WI38 (cell line): ENCODE data around the gene KCNN3.

Experiments
- H3K4me3 ChIP-seq: 2 replicates; pipeline ENCODE4 v1.5.1; 2011; ENCODE audit warnings: low read depth, mild to moderate bottlenecking, control low read depth, low read length
- CTCF ChIP-seq: IDR thresholded peaks from 2 replicates; pipeline ENCODE4 v1.5.1; 2012; ENCODE audit warnings: low read depth, mild to moderate bottlenecking, control low read depth, low read length

KCNN3 gene

GRCh38 chr1:154859151-154859785 lies 10.8 kb downstream of the KCNN3 start:
- H3K4me3 ChIP-seq: no peak overlapping the region
- TF ChIP-seq CTCF: no peak

GRCh38 chr1:154857441-154858215 lies 12.5 kb downstream of the KCNN3 start:
- no peak for TF ChIP-seq CTCF
- no peak overlapping the region for H3K4me3 ChIP-seq

GRCh38 chr1:154857022-154857421 lies 13.1 kb downstream of the KCNN3 start:
- TF ChIP-seq CTCF: no peak
- no peak overlapping the region for H3K4me3 ChIP-seq

DNA sequence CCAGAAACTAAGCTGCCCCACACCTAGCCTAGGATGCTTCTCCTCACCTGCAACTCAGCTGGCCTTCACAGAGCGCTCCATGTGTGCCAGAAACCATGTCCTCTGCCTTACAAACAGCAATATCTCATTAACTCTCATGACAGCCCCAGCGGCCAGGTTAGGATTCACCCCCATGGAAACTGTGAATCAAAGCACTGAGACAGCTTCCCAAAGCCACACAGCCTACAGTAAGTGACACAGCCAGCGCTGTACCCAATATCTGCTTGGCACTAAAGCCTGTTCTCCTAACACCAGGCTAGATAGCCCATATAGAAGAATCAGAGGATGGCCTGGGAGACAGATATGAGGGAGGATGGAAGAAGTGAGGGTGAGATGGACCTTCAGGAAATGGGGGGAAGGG lies 13.5 kb downstream of the KCNN3 start:
- TF ChIP-seq CTCF: no peak
- H3K4me3 ChIP-seq: no peak overlapping the region

DNA sequence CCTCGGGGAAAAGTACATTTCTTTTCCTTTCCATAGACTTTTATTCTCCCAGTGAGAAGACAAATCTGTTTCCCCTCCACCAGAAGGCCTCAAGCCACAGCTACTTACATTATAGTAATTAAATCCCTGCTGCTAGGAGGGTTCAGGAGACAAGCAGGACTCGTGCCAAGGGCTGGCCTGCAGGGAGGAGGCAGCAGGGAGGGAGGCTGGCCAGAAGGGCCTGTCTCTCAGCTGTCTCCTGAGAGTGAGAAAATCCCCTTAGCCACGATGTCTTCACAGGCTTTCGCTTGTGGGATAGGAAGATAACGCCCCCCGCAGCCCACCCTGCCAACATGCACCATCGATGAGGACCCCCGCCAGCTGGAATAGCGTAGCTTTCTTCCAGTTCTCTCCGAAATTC lies 14.0 kb downstream of the KCNN3 start:
- TF ChIP-seq CTCF: no peak
- H3K4me3 ChIP-seq: no peak overlapping the region

GRCh38 chr1:154855186-154855851 lies 14.8 kb downstream of the KCNN3 start:
- H3K4me3 ChIP-seq: no peak overlapping the region
- no peak for TF ChIP-seq CTCF

- no peak for TF ChIP-seq CTCF
- no peak overlapping the region for H3K4me3 ChIP-seq
These were observed 17.2 kb downstream of the KCNN3 start for GRCh38 chr1:154852845-154853244.
